ENCODE data around the gene PLEKHA3.

GRCh38 chr2:178499640-178500039, 19.4 kb downstream of the PLEKHA3 start:
- TF ChIP-seq CTCF (conservative IDR thresholded peaks at IDR 0.05 in 1 of 2, IDR thresholded peaks at IDR 0.05 in 1 of 2; ENCODE audit: low read depth in 1 of 2, low read length in 2 of 2) (no peak), EZH2 (IDR thresholded peaks at IDR 0.05; ENCODE audit: low read length, missing control alignments) (no peak)
